Ishikawa (cell line): ENCODE results near the gene SLC24A1.

Experiments
- CEBPB ChIP-seq: IDR thresholded peaks from 2 replicates; pipeline ENCODE4 v1.6.1; 2012
- CREB1 ChIP-seq: IDR thresholded peaks from 2 replicates; pipeline ENCODE4 v1.6.1; 2012; ENCODE audit warnings: low read depth
- EGR1 ChIP-seq: IDR thresholded peaks from 2 replicates; pipeline ENCODE4 v1.6.1; 2012
- EP300 ChIP-seq: IDR thresholded peaks from 2 replicates; pipeline ENCODE4 v1.6.1; 2012; ENCODE audit warnings: borderline replicate concordance
- FOXM1 ChIP-seq: IDR thresholded peaks from 2 replicates; pipeline ENCODE4 v1.6.1; 2012; ENCODE audit warnings: low read depth, borderline replicate concordance
- NFIC ChIP-seq: IDR thresholded peaks from 2 replicates; pipeline ENCODE4 v1.6.1; 2012
- RAD21 ChIP-seq: IDR thresholded peaks from 2 replicates; pipeline ENCODE4 v1.6.1; 2012; ENCODE audit warnings: low read depth
- TAF1 ChIP-seq: IDR thresholded peaks from 2 replicates; pipeline ENCODE4 v1.6.1; 2012; ENCODE audit warnings: low read depth, mild to moderate bottlenecking
- TCF12 ChIP-seq: IDR thresholded peaks from 2 replicates; pipeline ENCODE4 v1.6.1; 2012; ENCODE audit warnings: low read depth
- TEAD4 ChIP-seq: IDR thresholded peaks from 2 replicates; pipeline ENCODE4 v1.6.1; 2012
- USF1 ChIP-seq: IDR thresholded peaks from 2 replicates; pipeline ENCODE4 v1.6.1; 2012
- YY1 ChIP-seq: IDR thresholded peaks from 2 replicates; pipeline ENCODE4 v1.6.1; 2012; ENCODE audit warnings: low read depth
- ZBTB7A ChIP-seq: IDR thresholded peaks from 2 replicates; pipeline ENCODE4 v1.6.1; 2012; ENCODE audit warnings: low read depth
- TF ChIP-seq, protein P1 (sequence below): IDR thresholded peaks from 2 replicates; pipeline ENCODE4 v1.6.1; 2012
- TF ChIP-seq, protein P2 (sequence below): IDR thresholded peaks from 2 replicates; pipeline ENCODE4 v1.6.1; 2012; ENCODE audit warnings: low read depth, mild to moderate bottlenecking

SLC24A1 gene

GRCh38 chr15:65688462-65688861 lies 66.7 kb downstream of the SLC24A1 start:
- no peak for TF ChIP-seq USF1
- TF ChIP-seq NFIC: no peak
- no peak for TF ChIP-seq CEBPB
- TF ChIP-seq YY1: no peak

GRCh38 chr15:65690173-65690572 lies 68.4 kb downstream of the SLC24A1 start:
- no peak for TF ChIP-seq FOXM1
- TF ChIP-seq, protein P1, sequence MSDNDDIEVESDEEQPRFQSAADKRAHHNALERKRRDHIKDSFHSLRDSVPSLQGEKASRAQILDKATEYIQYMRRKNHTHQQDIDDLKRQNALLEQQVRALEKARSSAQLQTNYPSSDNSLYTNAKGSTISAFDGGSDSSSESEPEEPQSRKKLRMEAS: no peak
- TF ChIP-seq YY1: no peak
- TF ChIP-seq USF1: no peak
- no peak for TF ChIP-seq CREB1
- TF ChIP-seq, protein P2, sequence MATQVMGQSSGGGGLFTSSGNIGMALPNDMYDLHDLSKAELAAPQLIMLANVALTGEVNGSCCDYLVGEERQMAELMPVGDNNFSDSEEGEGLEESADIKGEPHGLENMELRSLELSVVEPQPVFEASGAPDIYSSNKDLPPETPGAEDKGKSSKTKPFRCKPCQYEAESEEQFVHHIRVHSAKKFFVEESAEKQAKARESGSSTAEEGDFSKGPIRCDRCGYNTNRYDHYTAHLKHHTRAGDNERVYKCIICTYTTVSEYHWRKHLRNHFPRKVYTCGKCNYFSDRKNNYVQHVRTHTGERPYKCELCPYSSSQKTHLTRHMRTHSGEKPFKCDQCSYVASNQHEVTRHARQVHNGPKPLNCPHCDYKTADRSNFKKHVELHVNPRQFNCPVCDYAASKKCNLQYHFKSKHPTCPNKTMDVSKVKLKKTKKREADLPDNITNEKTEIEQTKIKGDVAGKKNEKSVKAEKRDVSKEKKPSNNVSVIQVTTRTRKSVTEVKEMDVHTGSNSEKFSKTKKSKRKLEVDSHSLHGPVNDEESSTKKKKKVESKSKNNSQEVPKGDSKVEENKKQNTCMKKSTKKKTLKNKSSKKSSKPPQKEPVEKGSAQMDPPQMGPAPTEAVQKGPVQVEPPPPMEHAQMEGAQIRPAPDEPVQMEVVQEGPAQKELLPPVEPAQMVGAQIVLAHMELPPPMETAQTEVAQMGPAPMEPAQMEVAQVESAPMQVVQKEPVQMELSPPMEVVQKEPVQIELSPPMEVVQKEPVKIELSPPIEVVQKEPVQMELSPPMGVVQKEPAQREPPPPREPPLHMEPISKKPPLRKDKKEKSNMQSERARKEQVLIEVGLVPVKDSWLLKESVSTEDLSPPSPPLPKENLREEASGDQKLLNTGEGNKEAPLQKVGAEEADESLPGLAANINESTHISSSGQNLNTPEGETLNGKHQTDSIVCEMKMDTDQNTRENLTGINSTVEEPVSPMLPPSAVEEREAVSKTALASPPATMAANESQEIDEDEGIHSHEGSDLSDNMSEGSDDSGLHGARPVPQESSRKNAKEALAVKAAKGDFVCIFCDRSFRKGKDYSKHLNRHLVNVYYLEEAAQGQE: no peak
- TF ChIP-seq CEBPB: no peak
- no peak for TF ChIP-seq NFIC
- no peak for TF ChIP-seq RAD21
- no peak for TF ChIP-seq TCF12
- TF ChIP-seq ZBTB7A: no peak
- TF ChIP-seq TAF1: no peak
- no peak for TF ChIP-seq EP300
- TF ChIP-seq EGR1: no peak

- TF ChIP-seq CEBPB (no peak), EP300 (no peak), YY1 (no peak), TAF1 (no peak), TCF12 (no peak), CREB1 (no peak), RAD21 (no peak), FOXM1 (no peak), ZBTB7A (no peak), USF1 (no peak), TEAD4 (no peak), EGR1 (no peak)
- TF ChIP-seq, protein P2: no peak
- TF ChIP-seq, protein P1: no peak
These were observed 69.0 kb downstream of the SLC24A1 start for GRCh38 chr15:65690778-65691177.

DNA sequence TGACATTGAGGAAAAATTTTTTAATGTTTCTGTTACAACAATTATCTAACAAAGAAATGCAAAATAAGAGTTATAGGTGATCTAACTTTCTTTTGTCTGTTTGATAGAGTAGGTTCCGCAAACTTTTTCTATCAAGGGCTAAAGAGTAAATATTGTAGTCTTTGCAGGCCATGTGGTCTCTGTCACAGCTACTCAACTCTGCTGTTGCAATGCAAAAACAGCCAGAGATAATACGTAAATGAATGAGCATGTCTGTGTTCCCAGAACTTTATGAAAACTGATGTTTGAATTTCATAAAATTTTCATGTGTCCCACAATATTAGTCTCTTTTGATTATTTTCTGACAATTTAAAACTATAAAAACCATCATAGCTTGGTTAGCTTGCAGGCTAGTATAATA lies 73.3 kb downstream of the SLC24A1 start:
- TF ChIP-seq YY1 (no peak), RAD21 (no peak), USF1 (no peak), CEBPB (no peak), FOXM1 (no peak), EP300 (no peak), NFIC (no peak), EGR1 (no peak), CREB1 (no peak), TAF1 (no peak), TCF12 (no peak), ZBTB7A (no peak), TEAD4 (no peak)
- TF ChIP-seq, protein P2: no peak
- TF ChIP-seq, protein P1: no peak
